Measurements from ENCODE around the gene GPATCH4.

DNA sequence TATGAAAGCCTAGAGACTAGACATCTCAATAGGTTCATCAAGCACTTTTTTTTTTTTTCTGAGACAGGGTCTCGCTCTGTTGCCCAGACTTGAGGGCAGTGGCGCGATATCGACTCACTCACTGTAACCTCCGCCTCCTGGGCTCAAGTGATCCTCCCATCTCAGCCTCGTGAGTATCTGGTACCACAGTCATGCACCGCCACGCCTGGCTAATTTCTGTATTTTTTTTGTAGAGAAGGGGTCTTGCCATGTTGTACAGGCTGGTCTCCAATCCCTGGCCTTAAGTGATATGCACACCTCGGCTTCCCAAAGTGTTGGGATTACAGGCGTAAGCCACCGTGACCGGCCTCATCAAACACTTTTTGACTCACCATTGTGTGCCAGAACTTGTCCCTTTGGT is 613 bp upstream of the GPATCH4 start:
- TF ChIP-seq, protein P1, sequence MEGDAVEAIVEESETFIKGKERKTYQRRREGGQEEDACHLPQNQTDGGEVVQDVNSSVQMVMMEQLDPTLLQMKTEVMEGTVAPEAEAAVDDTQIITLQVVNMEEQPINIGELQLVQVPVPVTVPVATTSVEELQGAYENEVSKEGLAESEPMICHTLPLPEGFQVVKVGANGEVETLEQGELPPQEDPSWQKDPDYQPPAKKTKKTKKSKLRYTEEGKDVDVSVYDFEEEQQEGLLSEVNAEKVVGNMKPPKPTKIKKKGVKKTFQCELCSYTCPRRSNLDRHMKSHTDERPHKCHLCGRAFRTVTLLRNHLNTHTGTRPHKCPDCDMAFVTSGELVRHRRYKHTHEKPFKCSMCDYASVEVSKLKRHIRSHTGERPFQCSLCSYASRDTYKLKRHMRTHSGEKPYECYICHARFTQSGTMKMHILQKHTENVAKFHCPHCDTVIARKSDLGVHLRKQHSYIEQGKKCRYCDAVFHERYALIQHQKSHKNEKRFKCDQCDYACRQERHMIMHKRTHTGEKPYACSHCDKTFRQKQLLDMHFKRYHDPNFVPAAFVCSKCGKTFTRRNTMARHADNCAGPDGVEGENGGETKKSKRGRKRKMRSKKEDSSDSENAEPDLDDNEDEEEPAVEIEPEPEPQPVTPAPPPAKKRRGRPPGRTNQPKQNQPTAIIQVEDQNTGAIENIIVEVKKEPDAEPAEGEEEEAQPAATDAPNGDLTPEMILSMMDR (IDR thresholded peaks at IDR 0.05), result no peak
- no peak for TF ChIP-seq EZH2 (IDR thresholded peaks at IDR 0.05; ENCODE audit: borderline replicate concordance, insufficient read depth, low read depth, low read length, poor library complexity, severe bottlenecking)
